HG03378 (cell line): Measurements from ENCODE around the gene RPL10A.
"Not testable (repeated sequence)": the region's sequence is repeated elsewhere in the genome, so short reads cannot be mapped to it uniquely, and the experiment has no call there.

Source experiments
- ATAC-seq: cut with Tn5 transposase; IDR thresholded peaks from one replicate; pipeline ENCODE4 v1.9.1; 2021; ENCODE audit warnings: mild to moderate bottlenecking, moderate library complexity; ENCODE audit not compliant: unreplicated experiment

RPL10A gene

DNA sequence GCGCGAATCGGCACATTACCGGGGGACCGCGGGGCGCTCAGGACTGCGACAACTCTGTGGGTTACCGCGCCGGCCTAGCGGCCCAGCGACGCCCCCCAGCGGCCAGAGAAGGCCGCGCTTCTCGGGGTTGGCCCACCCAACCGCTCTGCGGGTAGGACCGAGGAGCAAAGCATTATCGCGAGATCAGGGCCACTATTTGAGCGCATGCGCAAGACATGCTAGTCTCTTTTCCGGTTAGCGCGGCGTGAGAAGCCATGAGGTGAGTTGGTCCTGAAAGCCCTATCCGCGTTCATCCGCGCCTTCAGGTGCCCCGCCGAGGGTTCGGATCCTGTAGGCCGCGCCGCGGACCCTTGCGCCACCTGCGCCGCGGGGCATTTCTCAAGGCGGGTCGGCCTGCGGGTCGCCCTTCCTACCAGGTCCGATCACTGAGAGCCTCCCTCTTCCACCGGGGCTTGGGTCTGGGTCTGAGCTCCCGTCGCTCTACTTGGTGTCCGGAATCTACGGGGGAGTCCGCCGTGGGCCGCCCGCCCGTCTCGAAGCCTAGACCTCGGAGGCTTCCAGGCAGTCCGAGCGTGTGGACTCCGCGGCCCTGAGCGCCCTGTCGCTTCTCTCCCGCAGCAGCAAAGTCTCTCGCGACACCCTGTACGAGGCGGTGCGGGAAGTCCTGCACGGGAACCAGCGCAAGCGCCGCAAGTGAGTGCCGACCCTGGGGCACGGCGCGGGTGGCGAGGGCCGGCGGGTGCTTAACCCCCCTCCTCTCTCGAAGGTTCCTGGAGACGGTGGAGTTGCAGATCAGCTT lies at the start of gene RPL10A:
TSS of gene RPL10A (plus strand) at position 221 of the 799 bp plus-strand sequence. CDS start at position 255, 34 bp downstream.
- ATAC-seq: peak; percentile 83

DNA sequence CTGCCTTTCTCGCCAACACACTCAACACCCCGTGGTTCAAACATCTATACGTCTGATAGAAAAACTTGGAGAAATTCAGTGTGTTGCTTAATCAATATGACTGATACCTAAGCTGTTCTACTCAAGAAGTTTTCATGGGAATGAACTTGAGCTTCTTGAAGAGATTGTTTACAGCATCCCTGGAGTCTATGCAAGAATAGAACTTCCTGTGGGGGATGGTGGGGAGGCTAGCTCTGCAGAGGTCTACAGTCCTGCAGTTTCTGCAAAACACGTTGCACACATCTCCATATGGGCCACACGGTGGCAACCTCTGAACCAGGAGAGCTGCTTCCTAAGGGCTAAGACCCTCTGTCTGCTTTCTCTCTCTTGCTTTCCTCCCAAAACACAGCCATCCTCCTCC lies 48.8 kb upstream of the RPL10A start:
- ATAC-seq: no peak

DNA sequence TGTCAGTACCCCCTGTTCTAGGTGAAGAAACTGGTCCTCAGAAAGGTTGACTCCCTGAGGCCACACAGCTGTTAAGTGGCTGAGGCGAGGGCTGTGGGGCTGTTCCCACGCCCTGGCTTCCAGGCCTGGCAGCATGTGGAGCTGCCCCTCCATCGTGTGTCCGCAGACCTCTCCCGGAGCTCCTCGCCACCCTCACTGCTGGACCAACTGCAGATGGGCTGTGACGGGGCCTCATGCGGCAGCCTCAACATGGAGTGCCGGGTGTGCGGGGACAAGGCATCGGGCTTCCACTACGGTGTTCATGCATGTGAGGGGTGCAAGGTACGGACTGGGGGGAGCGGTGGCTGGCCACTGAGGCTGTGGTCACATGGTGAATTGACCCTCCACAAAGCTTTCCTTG lies 48.2 kb upstream of the RPL10A start:
- no peak for ATAC-seq

DNA sequence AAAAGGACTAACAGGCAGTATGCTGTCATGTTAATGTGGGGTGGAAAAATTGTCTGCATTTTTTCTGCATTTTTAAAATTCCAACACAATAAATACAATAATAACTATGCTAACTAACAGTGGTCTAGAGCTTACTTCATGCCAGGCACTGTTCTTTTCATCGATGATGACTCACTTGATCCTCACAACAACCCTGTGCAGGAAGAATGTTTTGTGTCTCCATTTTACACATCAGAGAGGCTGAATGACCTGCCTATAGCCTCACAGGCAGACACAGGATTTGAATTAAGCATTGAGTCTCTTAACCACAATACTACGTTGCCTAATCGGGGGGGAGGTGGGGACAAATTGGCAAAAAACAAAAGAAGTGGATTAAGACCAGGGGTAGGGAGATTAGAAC lies 42.9 kb upstream of the RPL10A start:
- ATAC-seq: no peak

DNA sequence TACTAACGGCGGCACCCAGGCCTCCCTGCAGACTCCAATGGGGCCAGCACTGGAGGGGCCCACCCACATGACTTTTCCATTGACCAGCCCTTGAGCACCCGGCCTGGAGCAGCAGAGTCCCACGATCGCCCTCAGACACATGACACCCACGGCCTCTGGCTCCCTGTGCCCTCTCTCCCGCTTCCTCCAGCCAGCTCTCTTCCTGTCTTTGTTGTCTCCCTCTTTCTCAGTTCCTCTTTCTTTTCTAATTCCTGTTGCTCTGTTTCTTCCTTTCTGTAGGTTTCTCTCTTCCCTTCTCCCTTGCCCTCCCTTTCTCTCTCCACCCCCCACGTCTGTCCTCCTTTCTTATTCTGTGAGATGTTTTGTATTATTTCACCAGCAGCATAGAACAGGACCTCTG lies 42.1 kb upstream of the RPL10A start:
- no peak for ATAC-seq

DNA sequence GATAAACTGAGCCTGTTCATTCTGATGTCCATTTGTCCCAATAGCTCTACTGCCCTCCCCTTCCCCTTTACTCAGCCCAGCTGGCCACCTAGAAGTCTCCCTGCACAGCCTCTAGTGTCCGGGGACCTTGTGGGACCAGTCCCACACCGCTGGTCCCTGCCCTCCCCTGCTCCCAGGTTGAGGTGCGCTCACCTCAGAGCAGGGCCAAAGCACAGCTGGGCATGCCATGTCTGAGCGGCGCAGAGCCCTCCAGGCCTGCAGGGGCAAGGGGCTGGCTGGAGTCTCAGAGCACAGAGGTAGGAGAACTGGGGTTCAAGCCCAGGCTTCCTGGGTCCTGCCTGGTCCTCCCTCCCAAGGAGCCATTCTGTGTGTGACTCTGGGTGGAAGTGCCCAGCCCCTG lies 40.8 kb upstream of the RPL10A start:
- no peak for ATAC-seq

DNA sequence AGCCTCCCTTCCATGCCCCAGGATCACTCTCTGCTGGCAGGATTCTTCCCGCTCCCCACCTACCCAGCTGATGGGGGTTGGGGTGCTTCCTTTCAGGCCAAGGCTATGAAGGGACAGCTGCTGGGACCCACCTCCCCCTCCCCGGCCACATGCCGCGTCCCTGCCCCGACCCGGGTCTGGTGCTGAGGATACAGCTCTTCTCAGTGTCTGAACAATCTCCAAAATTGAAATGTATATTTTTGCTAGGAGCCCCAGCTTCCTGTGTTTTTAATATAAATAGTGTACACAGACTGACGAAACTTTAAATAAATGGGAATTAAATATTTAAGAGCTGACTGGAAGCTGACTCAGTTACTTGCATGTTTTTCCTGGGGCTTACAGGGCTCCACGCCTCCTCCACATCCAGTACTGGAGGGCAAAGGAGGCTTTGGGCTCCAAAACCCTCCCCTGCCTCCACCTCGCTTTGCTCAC lies 40.3 kb upstream of the RPL10A start:
- ATAC-seq: no peak

DNA sequence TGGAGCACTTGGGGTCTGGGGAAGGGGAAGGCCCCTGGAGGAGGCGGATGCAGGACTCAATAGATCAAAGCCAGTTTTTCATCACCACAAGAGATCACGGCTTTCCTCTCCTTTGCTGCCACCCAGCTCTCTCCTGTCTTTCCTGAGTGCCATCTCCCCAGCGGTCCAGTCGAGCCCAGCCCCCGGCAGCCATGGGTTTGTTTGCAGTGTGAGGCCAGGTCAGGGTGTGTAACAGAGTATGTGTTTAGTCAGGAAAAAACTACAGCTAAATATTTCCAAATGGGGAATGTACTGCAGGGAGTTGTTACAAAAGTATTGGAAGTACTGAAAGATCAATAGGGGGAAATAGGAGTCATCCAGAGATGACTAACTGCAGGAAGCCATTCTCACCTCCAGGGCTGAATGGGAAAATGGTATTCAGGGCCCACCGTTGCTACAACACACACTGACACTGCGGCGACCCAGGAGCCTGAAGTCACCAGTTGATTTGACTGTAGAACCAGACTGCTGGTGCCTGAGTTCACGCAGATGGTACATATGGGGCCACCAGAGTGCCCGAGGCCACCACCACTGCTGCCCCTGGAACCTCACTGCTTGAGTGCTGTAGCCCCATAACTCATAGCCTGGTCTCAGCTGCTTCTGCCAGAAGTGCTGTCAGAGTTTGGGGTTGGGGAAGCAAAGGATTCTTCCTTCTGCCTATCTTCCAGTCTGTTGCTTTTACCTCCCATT lies 39.6 kb upstream of the RPL10A start:
- ATAC-seq: no peak

DNA sequence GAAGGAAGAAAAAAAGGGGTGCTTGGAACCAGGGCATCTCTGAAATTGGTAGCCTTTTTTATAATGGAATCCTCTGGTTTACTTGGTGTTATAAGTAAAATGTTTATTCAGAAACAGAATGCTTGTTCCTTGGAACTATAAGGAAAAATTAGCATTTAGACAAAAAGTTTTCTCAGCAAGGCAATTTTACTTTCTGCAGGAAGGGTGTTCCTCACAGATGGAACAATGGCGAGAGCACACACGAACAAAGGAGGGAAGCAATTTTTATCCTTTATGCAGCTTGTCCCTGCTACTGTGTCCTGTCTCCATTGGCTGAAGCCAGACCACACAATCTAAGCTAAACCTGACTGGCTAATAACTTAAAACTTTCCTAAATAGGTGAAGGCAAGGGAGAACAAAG lies 38.7 kb upstream of the RPL10A start:
- ATAC-seq: no peak

DNA sequence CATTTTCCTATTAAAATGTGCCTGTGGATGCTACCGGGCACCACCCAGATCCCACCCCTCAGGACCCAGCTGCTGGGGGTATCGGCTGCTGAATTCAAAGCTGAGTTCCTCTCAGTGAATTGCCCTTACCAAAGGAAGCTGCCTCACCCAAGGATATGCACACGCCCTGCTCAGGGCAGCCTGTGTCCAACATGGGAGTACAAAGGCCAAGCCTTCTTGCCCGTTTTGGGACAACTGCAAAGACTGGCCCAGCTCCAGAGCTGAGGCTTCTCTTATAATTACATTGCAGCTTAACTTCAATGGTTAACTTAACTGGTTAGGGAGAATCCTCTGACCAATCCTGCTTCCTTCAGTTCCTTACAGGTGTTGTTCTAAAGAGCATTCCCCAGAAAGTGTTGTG lies 35.9 kb upstream of the RPL10A start:
- no peak for ATAC-seq

DNA sequence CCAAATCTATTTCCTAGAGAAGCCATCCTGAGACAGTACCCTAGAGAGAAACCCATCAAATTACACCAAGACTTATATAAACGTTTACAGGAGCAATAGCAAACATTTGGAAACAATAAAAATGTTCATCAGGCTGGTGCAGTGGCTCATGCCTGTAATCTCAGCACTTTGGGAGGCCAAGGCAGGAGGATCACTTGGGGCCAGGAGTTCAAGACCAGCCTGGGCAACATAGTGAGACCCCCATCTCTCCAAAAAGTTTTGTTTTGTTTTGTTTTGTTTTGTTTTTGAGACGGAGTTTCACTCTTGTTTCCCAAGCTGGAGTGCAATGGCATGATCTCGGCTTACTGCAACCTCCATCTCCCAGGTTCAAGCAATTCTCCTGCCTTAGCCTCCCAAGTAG lies 35.5 kb upstream of the RPL10A start:
- ATAC-seq: not testable (repeated sequence)

DNA sequence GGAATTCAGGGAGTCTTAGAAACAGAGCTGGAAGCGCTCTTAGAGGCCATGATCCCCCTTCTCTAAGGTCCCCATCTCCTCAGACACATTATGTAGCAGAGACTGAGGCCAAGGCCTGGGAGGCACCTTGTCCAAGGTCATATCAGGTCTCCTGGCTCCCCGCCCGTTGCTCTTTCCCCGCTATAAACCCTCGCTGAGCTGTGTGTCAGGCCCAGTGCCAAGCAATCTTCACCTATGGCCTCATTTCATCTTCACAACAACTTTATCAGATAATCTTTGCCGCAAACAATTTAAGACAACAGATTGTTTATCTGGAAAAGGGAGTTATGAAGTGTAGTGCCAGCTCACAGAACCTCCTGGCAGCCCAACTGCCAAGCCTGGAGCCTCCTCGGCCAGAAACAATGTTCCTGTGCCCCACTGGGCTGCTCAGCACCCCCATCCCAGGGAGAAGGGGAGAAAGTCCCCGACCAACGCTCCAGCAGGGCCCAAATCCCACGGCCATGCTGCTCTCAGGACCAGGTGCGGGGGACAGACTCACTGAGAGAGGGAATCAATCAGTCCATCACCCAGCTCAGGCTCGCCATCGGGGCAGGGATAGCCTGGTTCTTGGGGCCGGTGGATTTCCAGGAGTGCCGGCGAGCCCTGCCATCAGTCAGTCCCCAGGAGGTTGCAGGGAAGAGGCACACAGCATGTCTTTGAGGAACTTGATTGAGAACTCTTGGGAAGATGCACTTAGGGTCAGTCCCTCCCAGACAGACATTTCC lies 32.9 kb upstream of the RPL10A start:
- ATAC-seq: no peak

DNA sequence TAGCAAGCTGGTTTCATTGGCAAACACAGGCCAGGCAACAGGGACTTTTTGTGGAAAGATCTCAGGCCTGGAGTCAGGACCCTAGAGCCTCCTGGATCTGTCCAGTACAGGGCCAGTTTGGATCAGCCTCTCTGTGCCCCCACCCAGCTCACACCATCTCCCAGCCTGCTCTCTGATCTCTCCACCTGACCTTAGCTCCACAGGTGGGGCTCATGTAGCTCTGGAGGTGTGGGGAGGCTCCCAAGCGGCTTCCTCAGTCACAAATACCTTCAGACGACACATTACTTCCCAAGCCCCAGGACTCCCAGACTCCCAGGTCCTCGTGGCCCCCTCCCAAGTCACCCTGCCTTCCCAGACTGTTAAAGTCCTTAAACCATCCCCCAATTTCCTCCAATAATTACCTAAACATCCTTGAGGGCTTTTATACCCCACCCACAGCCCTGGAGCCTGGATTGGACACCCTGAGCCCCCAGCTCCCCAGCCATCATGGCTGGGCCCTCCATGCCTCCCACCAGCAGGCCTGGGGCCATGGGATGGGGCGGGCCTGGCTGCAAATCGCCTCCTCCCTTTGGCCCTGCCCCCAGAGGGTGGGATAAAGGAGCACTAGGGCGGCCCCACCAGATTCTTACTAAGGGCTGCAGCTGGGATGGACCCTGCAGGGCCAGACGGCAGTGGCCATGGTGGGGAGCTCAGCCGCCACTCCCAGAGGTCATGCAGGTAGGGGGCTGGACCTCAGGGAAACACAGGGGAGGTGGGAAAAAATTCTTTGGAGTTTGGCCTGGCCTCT lies 31.9 kb upstream of the RPL10A start:
- no peak for ATAC-seq

DNA sequence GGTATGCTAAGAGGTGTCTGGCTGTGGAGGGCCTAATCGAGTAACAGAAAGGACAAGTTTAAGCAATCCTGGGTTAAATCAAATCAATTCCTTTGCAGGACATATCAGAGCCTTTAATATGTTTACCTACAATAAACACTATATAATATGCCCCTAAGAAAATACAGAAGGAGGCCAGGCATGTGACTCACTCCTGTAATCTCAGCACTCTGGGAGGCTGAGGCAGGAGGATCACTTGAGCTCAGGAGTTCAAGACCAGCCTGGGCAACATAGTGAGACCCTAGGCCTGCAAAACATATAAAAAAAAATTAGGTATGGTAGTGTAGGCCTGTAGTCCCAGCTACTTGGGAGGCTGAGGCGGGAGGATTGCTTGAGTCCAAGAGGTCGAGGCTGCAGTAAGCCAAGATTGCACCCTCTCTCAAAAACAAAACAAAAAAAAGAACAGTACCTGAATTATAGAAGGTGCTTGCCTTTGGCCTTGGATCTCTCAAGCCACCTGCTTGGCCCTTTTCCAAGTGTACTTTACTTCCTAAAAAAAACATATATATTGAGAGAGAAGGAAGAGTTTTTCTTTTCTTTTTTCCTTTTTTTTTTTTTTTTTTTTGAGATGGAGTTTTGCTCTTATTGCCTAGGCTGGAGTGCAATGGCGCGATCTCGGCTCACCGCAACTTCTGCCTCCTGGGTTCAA lies 29.7 kb upstream of the RPL10A start:
- ATAC-seq: not testable (repeated sequence)

DNA sequence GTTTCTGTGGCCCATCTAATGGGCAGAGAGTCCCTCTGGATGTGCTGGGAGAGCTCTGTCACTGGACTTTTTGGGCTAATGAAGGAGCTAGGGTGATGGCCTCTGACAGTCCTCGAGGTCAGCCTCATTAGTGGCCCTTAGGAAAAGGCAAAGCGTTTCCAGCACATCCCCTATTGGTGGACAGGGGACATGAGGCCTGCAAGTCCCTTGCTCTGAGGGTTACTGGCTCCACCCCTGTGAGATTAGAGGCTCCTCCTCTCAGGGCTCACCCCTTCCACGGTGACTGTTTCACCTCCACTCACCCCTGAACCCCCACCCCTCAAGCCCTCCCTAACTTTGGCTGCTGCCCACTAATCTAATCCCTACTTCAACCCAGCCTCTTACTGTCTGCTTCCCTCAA lies 28.9 kb upstream of the RPL10A start:
- ATAC-seq: no peak

DNA sequence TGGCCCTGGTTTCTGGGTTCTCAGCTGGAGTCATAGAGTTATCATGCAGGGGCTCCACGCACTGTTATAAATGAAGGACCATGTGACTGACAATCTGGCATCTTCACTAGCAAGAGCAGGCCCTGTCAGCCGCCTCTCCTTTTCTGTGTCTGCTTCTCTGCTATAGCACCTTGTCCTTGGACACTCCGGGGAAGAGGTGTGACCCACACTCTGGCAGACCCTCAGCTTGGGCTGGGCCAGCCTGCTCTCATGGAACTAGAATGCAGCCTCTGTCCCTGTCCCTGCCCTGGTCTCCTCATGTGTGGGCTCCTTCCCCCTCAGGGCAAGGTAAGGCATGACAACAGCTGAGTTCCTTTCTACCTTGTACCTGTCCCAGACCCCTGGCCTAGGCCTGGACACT lies 27.0 kb upstream of the RPL10A start:
- ATAC-seq: no peak

DNA sequence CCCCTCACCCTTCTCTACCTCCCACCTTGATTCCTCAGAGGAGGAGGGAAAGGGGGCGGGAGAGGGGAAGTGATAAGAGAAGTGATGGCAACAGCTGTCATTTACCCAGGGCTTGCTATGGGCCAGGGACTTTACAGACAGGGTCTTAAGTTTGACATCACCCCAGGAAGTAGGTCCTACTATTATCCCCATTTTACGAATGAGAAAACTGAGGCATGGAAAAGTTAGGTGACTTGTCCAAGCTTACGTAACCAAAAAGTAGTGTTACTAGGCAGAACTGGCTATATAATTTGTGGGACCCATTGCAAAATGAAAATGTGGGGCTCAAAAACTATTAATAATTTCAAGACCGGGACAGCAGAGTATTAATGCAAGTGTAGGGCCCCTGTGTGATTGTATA lies 26.6 kb upstream of the RPL10A start:
- ATAC-seq: no peak

DNA sequence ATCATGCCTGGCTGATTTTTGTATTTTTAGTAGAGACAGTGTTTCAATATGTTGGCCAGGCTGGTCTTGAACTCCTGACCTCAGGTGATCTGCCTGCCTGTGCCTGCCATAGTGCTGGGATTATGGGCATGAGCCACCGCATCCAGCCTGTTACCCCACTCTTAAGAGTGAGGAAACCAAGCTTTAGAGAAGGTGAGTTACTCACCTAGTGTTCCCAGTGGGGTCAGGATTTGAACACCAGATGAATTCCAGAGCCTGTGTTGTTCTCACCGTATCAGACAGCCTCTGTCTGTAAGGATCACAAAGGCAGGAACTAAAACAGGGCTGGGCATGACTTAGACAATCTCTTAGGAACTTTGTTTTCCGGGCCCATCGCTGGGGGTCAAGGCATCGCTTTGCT lies 25.5 kb upstream of the RPL10A start:
- ATAC-seq: no peak

DNA sequence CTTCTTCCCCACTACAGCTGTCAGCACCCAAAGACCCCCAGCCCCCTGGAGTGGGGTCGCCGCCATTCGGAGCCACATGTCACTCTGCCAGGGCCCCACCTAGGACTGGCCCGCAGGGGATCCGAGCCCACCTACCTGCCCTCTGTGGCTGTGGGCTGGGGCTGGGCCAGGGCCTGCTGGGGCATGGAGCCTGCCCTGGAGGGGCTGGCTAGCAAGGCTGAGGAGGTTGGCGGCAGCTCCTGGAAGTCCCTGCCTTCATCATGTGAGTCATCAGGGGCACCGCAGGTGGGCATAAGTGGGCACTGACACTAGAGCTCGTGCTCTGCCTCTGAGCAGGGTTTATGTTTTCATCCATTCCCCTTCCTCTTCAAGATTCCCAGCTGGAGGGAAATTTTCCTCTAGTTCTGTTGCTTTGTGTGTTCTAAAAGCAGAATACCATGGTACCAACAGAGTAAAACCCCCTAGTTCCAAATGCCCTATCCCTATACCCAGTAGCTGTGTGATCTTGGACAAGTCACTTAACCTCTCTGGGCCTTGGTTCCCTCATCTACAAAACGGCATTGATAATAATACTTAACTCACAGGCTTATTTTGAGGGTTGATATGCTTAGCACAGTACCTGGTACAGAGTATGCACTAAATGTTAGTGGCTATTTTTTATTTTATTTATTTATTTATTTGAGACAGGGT lies 24.7 kb upstream of the RPL10A start:
- no peak for ATAC-seq

DNA sequence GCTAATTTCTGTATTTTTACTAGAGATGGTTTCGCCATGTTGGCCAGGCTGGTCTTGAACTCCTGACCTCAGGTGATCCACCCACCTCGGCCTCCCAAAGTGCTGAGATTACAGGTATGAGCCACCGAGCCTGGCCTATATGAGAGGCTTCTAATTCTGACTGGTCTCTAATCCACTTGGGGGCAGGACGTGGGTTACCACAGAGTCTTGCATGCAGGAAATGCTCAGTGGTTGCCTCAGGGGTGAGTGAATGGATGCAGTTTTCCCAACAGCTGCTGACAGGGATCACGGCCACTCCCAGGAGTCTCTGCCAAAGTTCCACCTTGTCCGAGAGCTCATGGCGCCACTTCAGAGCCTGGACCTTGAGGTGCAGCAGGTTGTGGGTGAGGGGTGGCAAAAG lies 22.5 kb upstream of the RPL10A start:
- no peak for ATAC-seq
